Upper lobe of left lung (tissue), 6 donors: ENCODE results near the gene SPP1. TPM values are rescaled to one million over a fixed set of nuclear protein-coding genes. Genes with fewer than 3 reads are reported as not detected.

Experiments
- ATAC-seq, 2 donors: fragments of 200-7000 bp; cut with Tn5 transposase; one replicate each; pipeline ENCODE4 v1.9.1; 2022; ENCODE audit warnings: mild to moderate bottlenecking in 2 of 2, moderate library complexity in 2 of 2; ENCODE audit not compliant: low FRiP score in 2 of 2
- DNase-seq, 2 donors: peaks; one replicate each; pipeline ENCODE4 v3.0.0-alpha.2; 2019 to 2020
- H3K27ac ChIP-seq, 4 donors: fragments of 200-600 bp; sonication (generic); one replicate each; pipeline ENCODE4 v1.5.1; 2016 to 2019
- H3K27me3 ChIP-seq, 4 donors: fragments of 200-600 bp; sonication (generic); one replicate each; pipeline ENCODE4 v1.5.1; 2017 to 2019
- H3K36me3 ChIP-seq, 4 donors: fragments of 200-600 bp; sonication (generic); one replicate each; pipeline ENCODE4 v1.5.1; 2016 to 2019
- H3K4me1 ChIP-seq, 4 donors: fragments of 200-600 bp; sonication (generic); one replicate each; pipeline ENCODE4 v1.5.1; 2018 to 2019
- H3K4me3 ChIP-seq, 4 donors: fragments of 200-600 bp; sonication (generic); one replicate each; pipeline ENCODE4 v1.5.1; 2017 to 2019; ENCODE audit warnings: mild to moderate bottlenecking in 2 of 4, moderate library complexity in 1 of 4
- H3K9me3 ChIP-seq, 4 donors: fragments of 200-600 bp; sonication (generic); one replicate each; pipeline ENCODE4 v1.5.1; 2018 to 2019
- EP300 ChIP-seq, 4 donors: sonication (generic); formaldehyde crosslinking; IDR thresholded peaks; one replicate each; pipeline ENCODE4 v1.5.1; 2017; ENCODE audit warnings: antibody characterized with exemption in 4 of 4, control low read depth in 2 of 4
- POLR2A ChIP-seq, 4 donors: fragments of 450-650 bp; IDR thresholded peaks; one replicate each; pipeline ENCODE4 v1.5.1; 2016 to 2017; ENCODE audit warnings: antibody characterized with exemption in 4 of 4, mild to moderate bottlenecking in 2 of 4
- POLR2AphosphoS5 ChIP-seq, 2 donors: sonication (generic); formaldehyde crosslinking; IDR thresholded peaks; one replicate each; pipeline ENCODE4 v1.5.1; 2017; ENCODE audit warnings: antibody characterized with exemption in 2 of 2
- WGBS, 2 donors: methylation state at CpG; one replicate each; pipeline ENCODE4 v1.1.5; 2017 to 2018; 5-methylcytosine and 5-hydroxymethylcytosine counted together
- total RNA-seq, 6 donors: library from RNA; depleted of rRNA in 4 of 6; stranded (reverse); fragments of >200 nt in 4 of 6; gene quantifications; one replicate each; pipeline versions ENCODE4 v1.1.0 to v1.2.1, GENCODE V29; 2016 to 2021
- TF ChIP-seq, protein P1 (sequence below), 6 experiments: fragments of 450-650 bp in 4 of 6; fragments of 200-600 bp in 2 of 6; sonication (generic) in 2 of 6; IDR thresholded peaks; one replicate each; pipeline ENCODE4 v1.5.1; 2016 to 2019; ENCODE audit warnings: antibody characterized with exemption in 6 of 6
- donor health status: DM: no; HTN: no; CAD: no; lungs with moderate emphysema.
- donor health status: DM: no; HTN: yes; CAD: no; lungs with severe emphysema.

SPP1 gene
- total RNA-seq, 6 donors from 2014 or later = 4.6 to 26.8 (median 10.6) TPM

GRCh38 chr4:87946766-87947165, 28.7 kb upstream of the SPP1 start:
- ATAC-seq (no peak), DNase-seq (no peak)
- no peak overlapping the region for H3K27ac ChIP-seq
- 87% methylated on average over 3 of the region's 3 CpGs for WGBS, 2 donors
- H3K4me1 ChIP-seq = peaks cover 0 to 6% (median 0%) of the 10 kb centered on the region in 4 donors
- H3K4me3 ChIP-seq = no peak overlapping the region
- TF ChIP-seq POLR2A (IDR thresholded peaks at IDR 0.05) (no peak), EP300 (IDR thresholded peaks at IDR 0.05) (no peak), POLR2AphosphoS5 (IDR thresholded peaks at IDR 0.05) (no peak)
- TF ChIP-seq, protein P1, sequence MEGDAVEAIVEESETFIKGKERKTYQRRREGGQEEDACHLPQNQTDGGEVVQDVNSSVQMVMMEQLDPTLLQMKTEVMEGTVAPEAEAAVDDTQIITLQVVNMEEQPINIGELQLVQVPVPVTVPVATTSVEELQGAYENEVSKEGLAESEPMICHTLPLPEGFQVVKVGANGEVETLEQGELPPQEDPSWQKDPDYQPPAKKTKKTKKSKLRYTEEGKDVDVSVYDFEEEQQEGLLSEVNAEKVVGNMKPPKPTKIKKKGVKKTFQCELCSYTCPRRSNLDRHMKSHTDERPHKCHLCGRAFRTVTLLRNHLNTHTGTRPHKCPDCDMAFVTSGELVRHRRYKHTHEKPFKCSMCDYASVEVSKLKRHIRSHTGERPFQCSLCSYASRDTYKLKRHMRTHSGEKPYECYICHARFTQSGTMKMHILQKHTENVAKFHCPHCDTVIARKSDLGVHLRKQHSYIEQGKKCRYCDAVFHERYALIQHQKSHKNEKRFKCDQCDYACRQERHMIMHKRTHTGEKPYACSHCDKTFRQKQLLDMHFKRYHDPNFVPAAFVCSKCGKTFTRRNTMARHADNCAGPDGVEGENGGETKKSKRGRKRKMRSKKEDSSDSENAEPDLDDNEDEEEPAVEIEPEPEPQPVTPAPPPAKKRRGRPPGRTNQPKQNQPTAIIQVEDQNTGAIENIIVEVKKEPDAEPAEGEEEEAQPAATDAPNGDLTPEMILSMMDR (IDR thresholded peaks at IDR 0.05) = no peak
- no peaks in the 10 kb centered on the region for H3K27me3 ChIP-seq
- no peaks in the 10 kb centered on the region for H3K36me3 ChIP-seq
- no peaks in the 10 kb centered on the region for H3K9me3 ChIP-seq

- 83 to 84% methylated on average over 6 of the region's 6 CpGs for WGBS, 2 donors
- DNase-seq (no peak), ATAC-seq (no peak)
- Histone ChIP-seq H3K9me3 (no peaks in the 10 kb centered on the region), H3K36me3 (no peaks in the 10 kb centered on the region), H3K4me1 (peaks cover 0 to 6% (median 0%) of the 10 kb centered on the region in 4 donors), H3K27ac (no peak overlapping the region), H3K27me3 (no peaks in the 10 kb centered on the region), H3K4me3 (no peak overlapping the region)
- TF ChIP-seq, protein P1 (IDR thresholded peaks at IDR 0.05) = no peak
- TF ChIP-seq POLR2AphosphoS5 (IDR thresholded peaks at IDR 0.05) (no peak), EP300 (IDR thresholded peaks at IDR 0.05) (no peak), POLR2A (IDR thresholded peaks at IDR 0.05) (no peak)
Observed at GRCh38 chr4:87947381-87948160, 27.9 kb upstream of the SPP1 start.

- Histone ChIP-seq H3K27ac (no peak overlapping the region), H3K27me3 (no peaks in the 10 kb centered on the region), H3K9me3 (no peaks in the 10 kb centered on the region), H3K36me3 (no peaks in the 10 kb centered on the region), H3K4me3 (no peak overlapping the region), H3K4me1 (peaks cover 0 to 6% (median 0%) of the 10 kb centered on the region in 4 donors)
- DNase-seq (no peak), ATAC-seq (no peak)
- 21 to 42% methylated on average over 1 of the region's 1 CpG for WGBS, 2 donors
- no peak for TF ChIP-seq POLR2A (IDR thresholded peaks at IDR 0.05)
- no peak for TF ChIP-seq POLR2AphosphoS5 (IDR thresholded peaks at IDR 0.05)
- TF ChIP-seq, protein P1 (IDR thresholded peaks at IDR 0.05) = no peak
- no peak for TF ChIP-seq EP300 (IDR thresholded peaks at IDR 0.05)
Observed at GRCh38 chr4:87949961-87950360, 25.6 kb upstream of the SPP1 start.

DNA sequence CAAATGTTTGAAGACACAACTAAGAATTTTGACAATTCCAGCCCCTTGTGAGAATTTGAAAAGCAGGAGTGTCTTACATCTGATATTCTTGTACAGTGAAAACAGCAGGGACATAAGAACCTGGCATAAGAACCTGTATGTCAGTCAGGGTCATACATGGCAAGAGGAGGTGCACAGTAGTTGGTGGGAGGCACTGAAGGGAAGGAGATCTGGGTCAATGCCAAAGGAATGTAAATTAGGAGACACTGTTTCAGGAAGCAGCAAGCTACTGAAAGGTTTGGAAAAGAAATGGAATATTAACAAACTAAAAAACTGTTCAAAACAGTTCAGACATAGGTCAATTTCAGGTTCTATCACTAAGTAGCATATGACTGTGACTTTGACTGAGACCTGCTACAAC, 25.0 kb upstream of the SPP1 start:
- Histone ChIP-seq H3K27me3 (no peaks in the 10 kb centered on the region), H3K36me3 (no peaks in the 10 kb centered on the region), H3K4me3 (no peak overlapping the region), H3K9me3 (no peaks in the 10 kb centered on the region), H3K4me1 (peaks cover 0 to 6% (median 0%) of the 10 kb centered on the region in 4 donors), H3K27ac (no peak overlapping the region)
- ATAC-seq (no peak), DNase-seq (no peak)
- TF ChIP-seq POLR2AphosphoS5 (IDR thresholded peaks at IDR 0.05) (no peak), EP300 (IDR thresholded peaks at IDR 0.05) (no peak), POLR2A (IDR thresholded peaks at IDR 0.05) (no peak)
- TF ChIP-seq, protein P1 (IDR thresholded peaks at IDR 0.05) = no peak
